ENCODE measurements around the gene TMEM239.

GRCh38 chr20:2800521-2801285 lies 15.5 kb upstream of the TMEM239 start, which contains the start of gene CPXM1:
- no peak for TF ChIP-seq POLR2AphosphoS5 (IDR thresholded peaks at IDR 0.05; ENCODE audit: low read depth, low read length)
- TF ChIP-seq POLR2A (IDR thresholded peaks at IDR 0.05; ENCODE audit: low read depth, low read length): no peak
